SK-N-MC (cell line): Measurements from ENCODE around the gene SPECC1.

ENCODE experiments used
- DNase-seq: peaks from one replicate; pipeline ENCODE4 v3.0.0-alpha.2; 2011; ENCODE audit warnings: low read depth, low spot score
- H3K27ac ChIP-seq: fragments of 200-600 bp; sonication (generic); 2 replicates; pipeline ENCODE4 v1.5.1; 2016; ENCODE audit warnings: mixed run types
- H3K36me3 ChIP-seq: fragments of 200-600 bp; sonication (generic); 2 replicates; pipeline ENCODE4 v1.6.1; 2017; ENCODE audit warnings: antibody characterized with exemption, low read length, mixed read lengths; ENCODE audit not compliant: insufficient read depth
- H3K4me3 ChIP-seq: fragments of 200-600 bp; sonication (generic); 2 replicates; pipeline ENCODE4 v1.5.1; 2016
- H3K9ac ChIP-seq: fragments of 200-600 bp; sonication (generic); 2 replicates; pipeline ENCODE4 v1.8.0; 2017; ENCODE audit warnings: mixed run types, mixed read lengths; ENCODE audit not compliant: insufficient read length
- H3K9me3 ChIP-seq: fragments of 200-600 bp; sonication (generic); 2 replicates; pipeline ENCODE4 v1.6.1; 2017; ENCODE audit warnings: low read depth, mild to moderate bottlenecking, antibody characterized with exemption, low read length, moderate library complexity, mixed read lengths
- EZH2 ChIP-seq: fragments of 200-600 bp; sonication (generic); IDR thresholded peaks from one replicate; pipeline ENCODE4 v1.6.1; 2017; ENCODE audit warnings: antibody characterized with exemption
- FOXP2 ChIP-seq: optimal IDR thresholded peaks from 2 replicates; pipeline ENCODE3; 2011; ENCODE audit warnings: mild to moderate bottlenecking, moderate library complexity; ENCODE audit not compliant: insufficient read depth; ENCODE audit errors: extremely low read length, control extremely low read depth
- POLR2AphosphoS5 ChIP-seq: IDR thresholded peaks from 2 replicates; pipeline ENCODE4 v1.6.1; 2012; ENCODE audit warnings: mild to moderate bottlenecking, low read depth, low read length, borderline replicate concordance

Gene SPECC1

DNA sequence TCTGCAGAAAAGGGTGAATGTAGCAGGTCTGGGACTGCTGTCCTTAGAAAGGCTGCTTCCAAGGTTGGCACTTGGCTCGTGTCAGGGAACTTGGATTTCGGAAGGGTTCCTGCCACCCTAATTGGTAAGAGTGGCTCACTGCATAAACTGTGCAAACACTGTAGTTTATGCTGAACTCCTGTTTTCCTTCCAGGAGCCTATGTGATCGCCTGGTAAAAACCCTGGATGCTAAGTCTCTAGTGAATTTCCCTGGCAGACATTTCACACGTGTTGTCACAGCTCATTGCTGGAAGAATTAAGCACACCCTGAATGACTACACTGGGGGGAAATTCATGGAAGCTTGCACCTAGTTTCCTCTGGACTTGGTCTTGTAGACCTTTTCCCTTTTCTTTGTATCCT lies 140.1 kb downstream of the SPECC1 start:
- no peak overlapping the region for H3K27ac ChIP-seq
- H3K9me3 ChIP-seq, result no peaks in the 10 kb centered on the region
- no peak for DNase-seq
- no peak overlapping the region for H3K9ac ChIP-seq
- no peak overlapping the region for H3K4me3 ChIP-seq
- TF ChIP-seq POLR2AphosphoS5 (no peak), EZH2 (no peak), FOXP2 (no peak)
- no peaks in the 10 kb centered on the region for H3K36me3 ChIP-seq

DNA sequence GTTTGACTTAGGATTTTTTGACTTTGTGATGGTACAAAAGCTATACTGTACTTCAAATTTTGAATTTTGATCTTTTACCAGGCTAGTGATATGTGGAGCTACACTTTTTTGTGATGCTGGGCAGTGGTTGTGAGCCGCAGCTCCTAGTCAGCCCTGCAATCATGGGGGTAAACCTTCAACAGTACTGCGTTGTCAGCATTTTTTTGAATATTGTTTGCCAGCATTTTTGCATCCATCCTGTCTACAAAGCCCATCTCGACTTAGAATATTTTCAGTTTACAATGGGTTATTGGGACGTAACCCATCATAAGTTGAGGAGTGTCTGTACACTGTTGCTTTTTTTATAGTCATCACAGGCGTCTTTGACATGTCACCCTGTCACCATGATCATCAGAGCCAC lies 142.0 kb downstream of the SPECC1 start:
- Histone ChIP-seq H3K36me3 (no peaks in the 10 kb centered on the region), H3K27ac (no peak overlapping the region), H3K4me3 (no peak overlapping the region), H3K9ac (no peak overlapping the region), H3K9me3 (no peaks in the 10 kb centered on the region)
- TF ChIP-seq EZH2 (no peak), POLR2AphosphoS5 (no peak)
- no peak for DNase-seq

DNA sequence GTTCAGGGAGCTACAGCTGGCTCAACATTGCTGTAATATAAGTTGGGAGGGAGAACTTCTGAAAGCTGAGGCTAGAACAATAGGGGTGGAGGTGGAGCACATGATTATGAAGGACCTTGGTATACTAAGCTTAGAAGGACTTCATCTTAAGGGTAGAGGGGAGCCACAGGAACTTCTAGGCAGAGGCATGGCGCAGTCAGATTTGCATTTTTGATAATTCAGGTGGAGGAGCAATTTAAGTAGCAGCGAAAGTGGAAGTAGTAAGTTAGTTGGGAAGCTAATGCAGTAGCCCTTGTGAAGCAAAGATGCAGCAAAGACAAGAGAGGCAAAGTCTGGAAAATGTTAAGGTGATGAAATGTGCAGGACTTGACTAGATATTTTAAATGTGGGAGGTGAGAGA lies 144.1 kb downstream of the SPECC1 start:
- TF ChIP-seq FOXP2, result no peak
- no peak for TF ChIP-seq EZH2
- DNase-seq, result no peak
- Histone ChIP-seq H3K9ac (no peak overlapping the region), H3K36me3 (no peaks in the 10 kb centered on the region), H3K9me3 (no peaks in the 10 kb centered on the region), H3K4me3 (no peak overlapping the region), H3K27ac (no peak overlapping the region)

DNA sequence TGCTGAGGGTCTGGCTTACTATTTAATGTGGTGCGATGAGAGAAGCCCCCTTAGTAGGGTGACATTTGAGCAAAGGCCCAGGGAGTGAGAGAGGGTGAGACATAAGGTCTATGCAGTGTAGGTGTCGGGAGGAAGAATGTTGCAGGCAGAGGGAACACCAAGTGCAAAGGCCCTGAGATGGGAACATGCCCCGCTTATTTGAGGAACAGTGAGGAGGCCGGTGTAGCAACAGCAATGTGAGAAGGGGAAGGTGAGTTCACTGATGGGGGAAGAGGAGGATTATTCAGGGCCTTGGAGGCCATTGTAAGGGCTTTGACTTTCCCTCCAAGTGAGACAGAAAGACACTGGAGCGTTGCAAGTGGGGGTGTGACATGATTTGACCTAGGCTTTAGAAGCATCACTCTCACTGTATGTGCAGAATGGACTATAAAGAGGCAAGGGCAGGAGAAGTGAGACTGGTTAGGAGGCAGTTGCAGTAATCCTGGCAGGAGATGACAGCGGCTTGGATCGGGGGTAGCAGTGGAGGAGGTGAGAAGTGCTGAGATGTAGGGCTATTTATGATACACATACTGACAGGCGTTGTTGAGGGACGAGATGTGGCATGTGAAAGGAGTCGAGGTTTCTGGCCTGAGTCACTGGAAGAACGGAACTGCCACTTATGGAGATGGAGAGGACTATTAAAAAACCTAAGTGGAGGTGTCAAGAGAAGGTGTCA lies 145.3 kb downstream of the SPECC1 start:
- Histone ChIP-seq H3K36me3 (no peaks in the 10 kb centered on the region), H3K9ac (no peak overlapping the region), H3K9me3 (no peaks in the 10 kb centered on the region), H3K4me3 (no peak overlapping the region), H3K27ac (no peak overlapping the region)
- no peak for DNase-seq
- no peak for TF ChIP-seq FOXP2
- TF ChIP-seq EZH2, result no peak
- no peak for TF ChIP-seq POLR2AphosphoS5

DNA sequence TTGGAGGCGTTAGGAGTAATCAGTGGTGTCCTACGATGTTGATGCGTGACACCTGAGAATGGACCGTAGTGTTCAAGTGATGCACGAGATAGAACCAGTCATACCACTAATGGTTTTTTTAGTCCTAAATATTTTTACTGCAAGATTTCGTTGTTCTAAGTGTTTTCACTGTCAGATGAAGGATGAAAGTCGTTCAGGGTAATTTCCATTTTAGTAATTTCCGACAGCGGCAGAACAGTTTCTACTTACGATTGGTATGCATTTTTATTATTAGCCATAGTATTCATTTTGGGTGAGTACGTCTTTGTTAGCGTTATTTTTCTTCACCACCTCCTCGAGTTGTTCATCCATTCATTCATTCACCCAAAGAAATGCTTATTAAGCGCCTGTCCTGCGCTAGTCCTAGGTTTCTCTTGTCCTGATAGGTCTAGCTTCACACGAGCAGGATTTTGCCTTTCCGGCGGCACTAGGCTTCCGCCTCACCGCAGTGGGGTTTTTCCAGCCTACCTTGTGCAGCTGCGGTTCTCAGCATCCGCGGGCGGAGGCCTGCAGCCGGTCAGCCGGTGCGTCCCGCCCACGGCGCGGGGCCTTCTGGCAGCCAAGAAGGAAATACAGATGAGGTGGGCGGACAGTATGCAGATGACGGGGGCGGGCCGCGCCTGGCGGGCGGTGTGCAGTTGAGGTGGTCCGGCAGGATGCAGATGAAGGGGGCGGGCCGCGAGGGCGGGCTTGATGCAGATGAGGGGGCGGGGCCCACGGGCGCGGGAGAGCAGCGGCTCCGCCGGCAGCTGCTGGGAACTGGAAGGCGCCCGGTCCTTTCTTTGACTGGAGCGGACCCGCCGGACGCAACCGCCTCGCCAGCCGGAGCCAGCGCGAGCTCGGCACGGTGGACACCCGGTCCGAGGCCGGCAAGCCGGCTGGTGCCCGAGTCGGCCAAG lies 146.4 kb downstream of the SPECC1 start:
- Histone ChIP-seq H3K4me3 (peak overlapping the region; percentile 84), H3K27ac (no peak overlapping the region), H3K9me3 (no peaks in the 10 kb centered on the region), H3K36me3 (no peaks in the 10 kb centered on the region), H3K9ac (peak overlapping the region; percentile 32)
- peak; percentile 5 for DNase-seq
- TF ChIP-seq EZH2 (no peak), FOXP2 (no peak), POLR2AphosphoS5 (no peak)

DNA sequence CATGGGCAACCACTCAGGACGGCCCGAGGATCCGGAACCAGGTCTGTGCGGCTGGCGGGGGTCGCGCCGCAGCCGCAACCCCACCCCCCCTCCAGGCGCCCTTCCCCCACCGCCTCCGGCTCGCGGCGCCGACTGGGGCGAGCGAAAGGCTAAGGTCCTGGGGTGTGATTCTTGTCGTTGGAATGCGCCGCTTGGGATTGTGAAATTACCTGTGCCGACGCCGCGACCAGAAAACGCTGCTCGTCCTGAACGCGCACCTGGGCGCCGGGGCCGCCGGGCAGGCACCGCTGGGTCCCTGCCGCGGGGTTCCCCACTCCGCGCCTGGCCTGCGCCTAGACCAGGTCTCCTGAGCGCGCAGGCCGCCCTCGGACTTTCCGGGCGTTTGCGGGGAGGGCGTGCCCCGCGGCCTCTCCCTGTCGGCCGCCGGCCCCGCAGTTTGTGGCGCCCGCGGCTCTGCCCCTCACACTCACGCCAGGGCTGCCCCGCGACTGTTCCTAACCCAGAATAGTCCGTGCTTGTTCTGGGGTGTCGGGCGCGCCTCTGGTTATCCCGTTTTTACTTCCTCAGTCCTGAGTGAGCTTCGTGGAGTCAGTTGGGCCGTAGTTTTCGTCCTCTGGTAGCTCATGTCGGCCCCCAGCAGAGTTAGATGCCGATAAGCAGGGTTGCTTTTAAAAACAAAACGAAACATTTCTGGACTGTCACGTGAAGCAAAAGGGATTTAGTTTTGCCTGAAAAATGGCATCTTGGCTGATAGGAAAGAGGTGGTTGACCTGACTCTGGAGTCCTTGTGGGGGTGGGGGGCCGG lies 147.2 kb downstream of the SPECC1 start:
- H3K27ac ChIP-seq, result no peak overlapping the region
- H3K9ac ChIP-seq, result peak overlapping the region; percentile 59

DNA sequence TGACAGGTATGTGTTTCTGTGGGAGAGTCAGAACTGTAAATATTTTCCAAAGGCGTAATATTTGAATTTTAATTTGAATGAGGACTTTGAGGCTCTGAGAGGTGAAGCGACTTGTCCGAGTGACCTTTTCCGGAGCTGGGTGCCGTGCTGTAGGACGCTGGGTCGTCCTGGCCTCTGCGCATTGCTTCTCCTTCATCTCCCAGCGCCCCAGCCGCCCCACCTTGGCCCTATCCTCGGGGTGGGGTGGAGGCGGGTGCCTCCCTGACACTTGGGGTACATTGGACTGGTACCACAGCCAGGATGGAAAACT lies 147.8 kb downstream of the SPECC1 start:
- H3K27ac ChIP-seq, result no peak overlapping the region
- H3K4me3 ChIP-seq, result peak overlapping the region; percentile 84
- no peak for TF ChIP-seq EZH2
- no peak for TF ChIP-seq FOXP2
- no peak for TF ChIP-seq POLR2AphosphoS5
- no peaks in the 10 kb centered on the region for H3K9me3 ChIP-seq
- H3K36me3 ChIP-seq, result no peaks in the 10 kb centered on the region
- no peak overlapping the region for H3K9ac ChIP-seq
- no peak for DNase-seq

More for the DNA sequence above, 147.2 kb downstream of the SPECC1 start:
- TF ChIP-seq FOXP2 (no peak), EZH2 (no peak), POLR2AphosphoS5 (no peak)
- DNase-seq, result no peak
- H3K36me3 ChIP-seq, result no peaks in the 10 kb centered on the region
- H3K4me3 ChIP-seq, result peak overlapping the region; percentile 84
- no peaks in the 10 kb centered on the region for H3K9me3 ChIP-seq

DNA sequence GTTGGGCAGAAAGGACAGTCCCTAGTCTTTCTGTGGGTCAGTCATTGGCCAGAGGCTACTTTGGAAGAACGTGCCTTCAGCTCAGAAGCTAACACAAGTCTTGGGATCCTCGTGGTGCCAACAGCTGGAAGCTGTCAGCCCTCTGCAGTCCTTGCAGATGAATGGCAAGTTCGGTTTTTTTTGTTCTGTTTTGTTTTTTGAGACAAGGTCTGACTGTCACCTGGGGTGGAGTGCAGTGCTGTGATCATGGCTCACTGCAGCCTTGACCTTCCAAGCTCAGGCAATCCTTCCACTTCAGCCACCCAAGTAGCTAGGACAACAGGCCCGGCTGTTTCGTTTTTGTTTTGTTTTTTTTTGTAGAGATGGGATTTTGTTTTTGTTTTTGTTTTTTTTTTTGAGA lies 149.4 kb downstream of the SPECC1 start:
- no peak overlapping the region for H3K27ac ChIP-seq
- no peak overlapping the region for H3K4me3 ChIP-seq
- no peaks in the 10 kb centered on the region for H3K9me3 ChIP-seq
- H3K9ac ChIP-seq, result no peak overlapping the region
- TF ChIP-seq FOXP2, result no peak
- DNase-seq, result no peak
- H3K36me3 ChIP-seq, result no peaks in the 10 kb centered on the region
